Activated CD4-positive, alpha-beta T cell treated with anti-CD3 and anti-CD28 coated beads, Interleukin-2, Interleukin-6, amounts not matched to agents 100 ng/mL and 50 ng/mL, durations not matched to agents 16 hours and 8 hours (primary cell): ENCODE data around the gene LARP4B.

Experiments
- DNase-seq: peaks from one replicate; pipeline ENCODE4 v3.0.0-alpha.2; 2020

LARP4B gene

GRCh38 chr10:923844-924523, 7.5 kb downstream of the LARP4B start:
- DNase-seq: no peak

DNA sequence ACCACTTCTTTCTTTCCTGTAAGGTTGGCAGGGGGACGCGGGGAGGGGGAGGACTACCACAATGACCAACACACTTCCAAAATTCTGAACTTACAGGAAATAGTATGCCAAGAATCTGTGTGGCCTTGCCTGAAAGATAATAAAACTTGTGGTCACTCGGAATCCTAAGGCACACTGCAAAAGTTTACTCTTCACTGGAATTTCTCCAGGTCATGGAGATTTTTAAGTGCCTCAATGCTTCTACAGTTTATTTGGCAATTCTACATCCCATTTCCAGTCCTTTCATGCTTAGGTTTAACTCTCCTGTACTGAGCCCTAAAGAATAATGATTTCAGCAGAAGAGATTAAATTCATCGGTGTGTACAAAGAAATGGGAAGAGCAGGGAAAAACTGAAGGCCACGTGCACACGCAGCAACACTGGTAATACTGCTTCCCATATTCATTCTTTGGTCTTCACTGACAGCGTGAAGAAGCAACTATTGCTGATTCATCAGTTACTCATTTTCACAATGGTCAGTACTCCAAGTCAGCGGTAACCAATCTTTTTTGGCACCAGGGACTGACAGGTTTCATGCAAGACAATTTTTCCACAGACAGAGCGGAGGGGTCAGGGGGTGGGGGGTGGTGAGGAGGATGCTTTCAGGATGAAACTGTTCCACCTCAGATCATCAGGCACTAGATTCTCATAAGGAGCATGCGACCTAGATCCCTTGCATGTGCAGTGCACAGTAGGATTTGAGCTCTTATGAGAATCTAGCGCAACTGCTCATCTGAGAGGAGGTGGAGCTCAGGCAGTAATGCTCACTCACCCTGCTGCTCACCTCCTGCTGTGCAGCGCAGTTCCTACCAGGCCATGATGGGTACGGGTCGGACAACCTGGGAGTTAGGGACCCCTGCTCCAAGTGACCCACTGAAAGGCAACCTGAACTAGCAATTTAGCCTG, 9.8 kb downstream of the LARP4B start:
- DNase-seq: no peak

DNA sequence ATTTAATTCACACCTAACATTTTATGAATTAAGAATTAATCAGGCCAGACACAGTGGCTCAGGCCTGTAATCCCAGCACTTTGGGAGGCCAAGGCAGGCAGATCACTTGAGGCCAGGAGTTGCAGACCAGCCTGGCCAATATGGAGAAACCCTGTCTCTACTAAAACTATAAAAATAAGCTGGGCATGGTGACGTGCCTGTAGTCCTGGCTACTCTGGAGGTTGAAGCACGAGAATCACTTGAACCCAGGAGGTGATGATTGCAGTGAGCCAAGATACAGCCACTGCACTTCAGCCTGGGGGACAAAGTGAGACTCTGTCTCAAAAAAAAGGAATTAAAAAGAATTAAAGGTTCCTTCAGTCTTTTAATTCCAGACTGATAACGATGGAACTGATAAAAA, 11.1 kb downstream of the LARP4B start:
- no peak for DNase-seq

DNA sequence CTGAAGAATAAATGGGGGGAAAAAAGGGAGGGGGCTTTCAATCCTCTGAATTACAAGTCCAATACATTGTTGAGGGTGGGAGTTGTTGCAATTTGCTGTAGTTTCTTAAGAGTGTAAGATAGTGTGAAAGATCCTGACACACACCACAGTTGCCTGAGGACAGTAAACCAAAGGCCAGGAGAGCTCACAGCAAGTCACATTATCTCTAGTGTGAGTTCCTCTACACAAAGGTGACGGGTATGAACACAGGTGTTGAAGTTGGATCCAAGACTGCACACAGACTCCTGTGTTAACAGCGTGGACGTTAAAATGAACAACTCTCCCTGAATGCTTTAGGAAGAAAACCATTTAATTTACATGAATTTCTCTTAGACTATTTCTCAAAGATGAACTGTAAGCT, 12.0 kb downstream of the LARP4B start:
- no peak for DNase-seq

GRCh38 chr10:917999-918398, 13.5 kb downstream of the LARP4B start:
- no peak for DNase-seq

- no peak for DNase-seq
Measured at GRCh38 chr10:917416-917720, 14.1 kb downstream of the LARP4B start.

DNA sequence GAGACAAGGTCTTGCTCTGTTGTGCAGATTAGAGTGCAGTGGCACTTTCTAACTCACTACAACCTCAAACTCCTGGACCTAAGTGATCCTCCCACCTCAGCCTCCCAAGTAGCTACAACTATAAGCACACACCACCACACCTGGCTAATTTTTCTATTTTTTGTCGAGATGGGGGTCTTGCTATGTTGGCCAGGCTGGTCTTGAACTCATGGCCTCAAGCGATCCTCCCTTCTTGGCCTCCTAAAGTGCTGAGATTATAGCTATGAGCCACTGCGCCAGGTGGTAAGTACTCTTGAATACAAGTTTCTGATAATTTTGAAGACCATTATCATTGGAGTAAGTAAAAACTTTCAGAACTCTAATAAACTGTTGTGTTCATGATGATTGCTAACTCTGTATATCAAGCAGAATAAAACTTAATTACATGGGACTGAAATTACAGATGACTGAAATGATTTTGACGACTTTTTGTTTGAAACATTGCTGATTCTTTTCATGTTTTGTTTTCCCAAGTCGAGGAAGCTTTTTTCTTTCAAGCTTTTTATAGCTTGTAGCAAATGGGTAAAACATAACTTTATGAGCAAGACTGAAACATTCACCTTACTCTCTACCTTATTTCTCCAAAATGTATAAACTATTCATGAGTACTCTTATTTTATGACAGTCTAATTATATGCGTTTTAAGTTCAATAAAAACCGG, 14.6 kb downstream of the LARP4B start:
- no peak for DNase-seq

- DNase-seq: no peak
Measured at GRCh38 chr10:909831-910230, 21.7 kb downstream of the LARP4B start.

DNA sequence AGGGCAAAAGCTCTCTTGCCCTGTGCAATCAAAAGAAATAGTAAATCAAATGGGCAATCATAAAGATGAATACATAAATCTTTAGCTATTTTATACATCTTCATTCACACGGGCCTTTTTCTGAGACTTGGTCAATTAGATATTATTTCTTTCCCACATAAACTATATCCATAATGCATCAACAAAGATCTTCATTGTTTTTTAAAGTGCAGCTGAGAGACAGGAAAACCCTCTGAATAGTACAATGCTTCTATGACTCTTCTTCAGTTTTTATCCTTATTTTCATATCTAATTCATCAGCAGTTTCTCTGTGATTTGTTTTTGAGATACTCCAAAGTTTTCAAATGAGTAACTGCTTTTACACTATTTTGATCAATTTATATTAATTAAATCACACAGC, 25.5 kb downstream of the LARP4B start:
- no peak for DNase-seq

DNA sequence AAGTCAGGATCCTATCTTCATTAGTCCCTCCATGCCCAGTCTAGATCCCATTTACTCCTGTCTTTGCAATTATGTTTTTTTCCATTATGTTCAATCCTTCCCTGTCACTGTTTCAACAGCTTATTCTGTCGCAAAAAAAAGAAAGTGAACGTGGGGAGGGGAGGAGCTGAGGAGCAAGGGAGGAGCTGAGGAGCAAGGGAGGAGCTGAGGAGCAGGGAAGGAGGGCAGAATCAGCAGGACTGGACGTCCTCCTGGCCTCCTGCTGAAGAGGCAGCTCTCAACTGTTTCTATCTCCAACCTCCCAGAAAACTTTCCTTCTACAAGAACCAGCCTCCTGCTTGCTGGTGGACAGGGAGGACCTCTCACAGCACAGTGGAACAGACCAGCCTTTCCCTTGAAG, 26.0 kb downstream of the LARP4B start:
- DNase-seq: no peak

- no peak for DNase-seq
Measured at GRCh38 chr10:904403-904802, 27.1 kb downstream of the LARP4B start.

GRCh38 chr10:898141-898540, 33.4 kb downstream of the LARP4B start:
- DNase-seq: no peak

DNA sequence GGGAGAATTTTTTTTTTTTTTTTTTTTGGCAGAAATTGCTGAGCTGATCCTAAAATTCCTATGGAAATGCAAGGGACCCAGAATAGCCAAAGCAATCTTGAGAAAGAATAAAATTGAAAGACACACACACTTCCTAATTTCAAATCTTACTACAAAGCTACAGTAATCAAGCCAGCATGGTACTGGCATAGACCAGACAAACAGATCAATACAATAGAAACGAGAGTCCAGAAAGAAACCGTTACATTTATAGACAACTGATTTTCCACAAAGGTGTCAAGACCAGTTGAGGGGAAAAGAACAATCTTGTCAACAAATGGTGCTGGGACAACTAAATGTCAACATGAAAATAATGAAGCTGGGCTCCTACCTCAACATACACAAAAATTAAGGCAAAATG, 34.5 kb downstream of the LARP4B start:
- no peak for DNase-seq

- DNase-seq: no peak
Measured at GRCh38 chr10:895324-895723, 36.2 kb downstream of the LARP4B start.

GRCh38 chr10:878895-879294, 52.6 kb downstream of the LARP4B start:
- no peak for DNase-seq

DNA sequence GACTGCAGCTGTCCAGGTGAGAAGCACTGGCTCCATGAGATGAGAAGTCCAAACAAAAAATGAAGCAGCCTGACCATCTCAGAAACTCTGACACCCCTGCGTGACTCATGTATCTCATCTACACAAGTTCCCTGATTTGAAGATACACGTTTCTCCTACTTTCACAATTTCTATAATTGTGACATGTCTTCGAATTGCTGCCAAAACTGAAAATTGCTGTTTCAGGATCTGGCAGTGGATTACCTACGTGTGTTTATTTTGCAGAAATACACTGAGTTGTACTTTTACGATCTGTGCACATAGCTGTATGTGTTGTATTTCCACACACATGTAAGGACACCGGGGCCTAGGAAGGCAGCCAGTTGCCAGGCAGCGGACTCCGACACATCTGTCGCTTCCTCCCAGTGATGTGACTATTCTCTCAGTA, 53.2 kb downstream of the LARP4B start:
- no peak for DNase-seq

DNA sequence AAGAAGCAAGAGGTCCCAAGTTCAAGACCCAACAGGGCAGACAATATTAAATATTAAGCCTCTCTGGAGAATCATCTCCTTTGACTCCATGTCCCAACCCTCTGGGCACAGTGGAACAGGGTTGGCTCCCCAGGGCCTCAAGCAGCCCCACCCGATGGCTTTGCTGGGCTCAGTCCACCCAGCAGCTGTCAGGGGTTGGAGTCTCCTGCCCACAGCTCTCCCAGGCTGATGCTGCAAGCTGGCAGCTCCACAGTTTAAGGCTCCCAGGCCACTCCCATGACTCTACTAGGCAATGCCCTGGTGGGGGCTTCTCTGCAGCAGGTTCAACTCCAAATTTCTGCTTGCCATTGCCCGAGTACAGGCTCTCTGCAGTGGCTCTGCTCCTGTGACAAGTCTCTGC, 55.1 kb downstream of the LARP4B start:
- no peak for DNase-seq

DNA sequence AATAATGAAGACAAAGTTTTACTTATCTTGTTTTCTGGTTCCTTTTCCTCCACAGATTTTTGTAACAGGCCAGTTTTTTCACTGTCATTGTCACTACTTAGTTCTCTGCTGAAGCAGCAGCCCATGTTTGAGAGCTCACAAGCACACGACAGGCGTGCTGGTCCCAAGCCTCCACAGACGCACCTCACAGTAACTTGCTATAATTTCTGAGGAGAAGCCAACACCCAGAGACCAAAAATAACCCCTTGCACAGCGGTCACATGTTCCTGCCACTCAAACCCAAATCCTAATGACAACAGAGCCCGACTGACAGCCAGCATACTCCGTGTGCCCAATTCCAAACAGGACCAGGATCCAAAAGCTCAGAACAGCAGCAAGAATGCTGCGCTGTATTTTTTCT, 58.5 kb downstream of the LARP4B start:
- DNase-seq: no peak

- DNase-seq: no peak
Measured at GRCh38 chr10:871951-872403, 59.5 kb downstream of the LARP4B start.

GRCh38 chr10:870564-871166, 60.8 kb downstream of the LARP4B start:
- DNase-seq: no peak

DNA sequence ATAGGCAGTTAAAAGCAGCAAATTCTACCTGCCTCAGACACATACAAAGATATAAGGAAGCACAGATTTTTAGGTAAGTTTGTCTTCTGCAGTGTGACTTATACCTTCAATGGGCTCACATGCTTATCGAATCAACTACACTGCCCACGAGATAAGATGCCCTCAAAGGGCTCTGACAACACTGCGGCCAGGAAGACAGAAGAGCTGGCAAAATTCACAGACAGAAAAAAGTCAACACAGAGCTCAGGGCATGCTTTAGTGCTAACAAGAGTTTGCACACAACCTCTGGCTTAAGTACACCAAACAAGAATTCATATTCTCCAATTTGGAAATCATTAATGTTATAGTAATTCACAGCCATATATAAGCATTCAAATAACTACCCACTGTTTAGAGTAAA, 62.3 kb downstream of the LARP4B start:
- no peak for DNase-seq

DNA sequence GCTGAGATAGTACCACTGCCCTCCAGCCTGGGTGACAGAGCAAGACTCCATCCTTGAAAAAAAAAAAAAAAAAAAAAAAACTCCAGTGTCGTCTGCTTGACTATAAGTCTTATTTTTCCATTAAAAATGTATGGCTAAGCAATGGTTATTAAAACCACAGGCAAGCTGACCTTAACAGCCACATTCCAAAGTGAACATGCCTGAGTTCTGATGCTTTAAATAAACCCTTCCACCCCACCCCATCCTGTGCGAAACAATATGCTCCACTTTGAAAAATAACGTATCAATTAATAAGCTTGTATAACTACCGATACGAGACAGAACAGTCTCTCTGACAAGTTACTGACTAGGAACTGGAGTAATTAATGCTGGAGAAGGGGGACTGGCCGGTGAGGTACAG, 63.7 kb downstream of the LARP4B start:
- no peak for DNase-seq

- DNase-seq: no peak
Measured at GRCh38 chr10:866577-866941, 64.9 kb downstream of the LARP4B start.
